AG10803 (cell line): Measurements from ENCODE around the gene DLL4.

Source experiments
- DNase-seq: peaks from one replicate; pipeline ENCODE4 v3.0.0; 2010; ENCODE audit warnings: low read depth
- H3K4me3 ChIP-seq: 2 replicates; pipeline ENCODE4 v1.5.1; 2011; ENCODE audit warnings: mild to moderate bottlenecking, low read length, control low read depth
- TF ChIP-seq, protein P1 (sequence below): conservative IDR thresholded peaks from 2 replicates; pipeline ENCODE4 v1.5.1; 2011; ENCODE audit warnings: mild to moderate bottlenecking, low read length, control low read depth, inconsistent platforms

The DLL4 gene

GRCh38 chr15:40928821-40929659 lies at the start of gene DLL4:
Gene DLL4 (plus strand): TSS chr15:40929340. CDS start chr15:40929669, 329 bp downstream.
- peak; percentile 27 for DNase-seq
- peak within 1 kb of the TSS; percentile 43 for H3K4me3 ChIP-seq
- TF ChIP-seq, protein P1, sequence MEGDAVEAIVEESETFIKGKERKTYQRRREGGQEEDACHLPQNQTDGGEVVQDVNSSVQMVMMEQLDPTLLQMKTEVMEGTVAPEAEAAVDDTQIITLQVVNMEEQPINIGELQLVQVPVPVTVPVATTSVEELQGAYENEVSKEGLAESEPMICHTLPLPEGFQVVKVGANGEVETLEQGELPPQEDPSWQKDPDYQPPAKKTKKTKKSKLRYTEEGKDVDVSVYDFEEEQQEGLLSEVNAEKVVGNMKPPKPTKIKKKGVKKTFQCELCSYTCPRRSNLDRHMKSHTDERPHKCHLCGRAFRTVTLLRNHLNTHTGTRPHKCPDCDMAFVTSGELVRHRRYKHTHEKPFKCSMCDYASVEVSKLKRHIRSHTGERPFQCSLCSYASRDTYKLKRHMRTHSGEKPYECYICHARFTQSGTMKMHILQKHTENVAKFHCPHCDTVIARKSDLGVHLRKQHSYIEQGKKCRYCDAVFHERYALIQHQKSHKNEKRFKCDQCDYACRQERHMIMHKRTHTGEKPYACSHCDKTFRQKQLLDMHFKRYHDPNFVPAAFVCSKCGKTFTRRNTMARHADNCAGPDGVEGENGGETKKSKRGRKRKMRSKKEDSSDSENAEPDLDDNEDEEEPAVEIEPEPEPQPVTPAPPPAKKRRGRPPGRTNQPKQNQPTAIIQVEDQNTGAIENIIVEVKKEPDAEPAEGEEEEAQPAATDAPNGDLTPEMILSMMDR, result no peak

DNA sequence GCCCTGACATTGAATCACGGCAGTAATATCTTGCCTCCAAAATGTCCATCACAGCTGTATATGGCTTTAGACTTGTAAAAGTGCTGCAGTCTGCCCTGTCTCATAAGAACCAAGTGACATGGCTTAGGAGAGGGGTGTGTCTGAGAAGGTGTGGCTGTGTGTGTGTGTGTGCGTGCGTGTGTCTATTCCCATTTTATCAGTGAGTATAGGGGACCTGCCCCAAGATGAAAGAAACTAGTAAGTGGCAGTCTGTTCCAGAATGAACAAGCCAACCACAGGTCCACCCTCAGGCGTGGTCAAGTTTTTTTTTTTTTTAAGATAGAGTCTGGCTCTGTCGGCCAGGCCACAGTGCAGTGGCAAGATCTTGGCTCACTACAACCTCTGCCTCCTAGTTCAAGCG lies 49.5 kb upstream of the DLL4 start:
- DNase-seq, result no peak
- TF ChIP-seq, protein P1, result no peak
- H3K4me3 ChIP-seq, result no peak overlapping the region

DNA sequence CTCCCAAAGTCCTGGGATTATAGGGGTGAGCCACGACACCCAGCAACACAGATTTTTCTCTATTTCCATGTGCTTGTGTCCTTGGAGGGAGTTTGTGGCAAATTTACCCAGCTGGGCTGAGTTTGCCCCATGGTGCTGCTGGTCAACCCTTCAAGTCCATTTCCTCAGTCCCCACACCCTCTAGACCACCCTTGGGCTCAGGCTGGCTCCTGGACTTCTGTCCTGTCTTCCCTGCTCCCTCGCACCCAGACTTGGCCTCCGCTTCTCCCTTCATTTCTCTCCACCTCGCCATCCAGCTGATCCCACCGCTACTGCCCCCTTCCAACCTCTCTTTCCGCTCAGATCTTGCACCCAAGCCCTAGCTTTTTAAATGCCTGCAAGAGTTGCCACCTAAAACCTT lies 47.8 kb upstream of the DLL4 start:
- no peak overlapping the region for H3K4me3 ChIP-seq
- TF ChIP-seq, protein P1, result no peak
- DNase-seq, result no peak

GRCh38 chr15:40886586-40886985 lies 42.6 kb upstream of the DLL4 start:
- no peak overlapping the region for H3K4me3 ChIP-seq
- TF ChIP-seq, protein P1, result no peak
- no peak for DNase-seq

GRCh38 chr15:40889112-40889511 lies 40.0 kb upstream of the DLL4 start:
- TF ChIP-seq, protein P1, result no peak
- no peak overlapping the region for H3K4me3 ChIP-seq
- DNase-seq, result no peak

DNA sequence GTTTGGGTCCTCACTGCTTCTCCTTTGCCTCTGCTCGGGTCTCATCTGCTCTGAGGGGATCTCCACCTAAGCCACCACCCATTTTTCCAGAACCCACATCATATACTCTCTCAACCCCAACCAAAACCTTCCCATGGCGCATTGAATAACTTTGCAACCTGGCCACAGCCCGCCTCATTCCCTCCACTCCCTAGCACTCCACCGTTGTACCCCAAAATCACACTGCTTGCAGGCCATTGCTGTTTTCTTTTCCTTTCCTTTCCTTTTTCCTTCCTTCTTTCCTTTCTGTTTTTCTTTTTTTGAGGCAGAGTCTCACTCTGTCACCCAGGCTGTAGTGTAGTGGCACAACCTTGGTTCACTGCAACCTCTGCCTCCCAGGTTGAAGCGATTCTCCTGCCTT lies 38.0 kb upstream of the DLL4 start:
- H3K4me3 ChIP-seq, result no peak overlapping the region
- no peak for DNase-seq
- TF ChIP-seq, protein P1, result no peak

- TF ChIP-seq, protein P1, result peak; percentile 74
- no peak overlapping the region for H3K4me3 ChIP-seq
- DNase-seq, result no peak
These were observed 37.2 kb upstream of the DLL4 start for GRCh38 chr15:40891810-40892446.
